Memory B cell (primary cell): ENCODE results near the gene ZNF519.
"Not testable (repeated sequence)": the region's sequence is repeated elsewhere in the genome, so short reads cannot be mapped to it uniquely, and the experiment has no call there.

Source experiments
- ATAC-seq: fragments of 150-1000 bp; cut with Tn5 transposase; 2 replicates; pipeline ENCODE4 v1.10.0; 2021; ENCODE audit warnings: low read depth, mild to moderate bottlenecking, moderate library complexity
- DNase-seq, 2 donors: peaks; one replicate each; pipeline ENCODE4 v3.0.0; 2022; ENCODE audit warnings: low spot score in 2 of 2
- H3K27ac Mint-ChIP-seq: one replicate; pipeline ENCODE4 v1.8.0; 2022; ENCODE audit warnings: mild to moderate bottlenecking, moderate library complexity, mixed read lengths
- H3K27me3 Mint-ChIP-seq: one replicate; pipeline ENCODE4 v1.8.0; 2022; ENCODE audit warnings: mixed read lengths
- H3K36me3 Mint-ChIP-seq: one replicate; pipeline ENCODE4 v1.8.0; 2022; ENCODE audit warnings: mild to moderate bottlenecking, mixed read lengths
- H3K4me1 Mint-ChIP-seq: one replicate; pipeline ENCODE4 v1.8.0; 2022; ENCODE audit warnings: mixed read lengths
- H3K4me3 Mint-ChIP-seq: one replicate; pipeline ENCODE4 v1.8.0; 2022; ENCODE audit warnings: mild to moderate bottlenecking, moderate library complexity, mixed read lengths
- H3K9me3 Mint-ChIP-seq: one replicate; pipeline ENCODE4 v1.8.0; 2022; ENCODE audit warnings: mixed read lengths

Gene ZNF519

DNA sequence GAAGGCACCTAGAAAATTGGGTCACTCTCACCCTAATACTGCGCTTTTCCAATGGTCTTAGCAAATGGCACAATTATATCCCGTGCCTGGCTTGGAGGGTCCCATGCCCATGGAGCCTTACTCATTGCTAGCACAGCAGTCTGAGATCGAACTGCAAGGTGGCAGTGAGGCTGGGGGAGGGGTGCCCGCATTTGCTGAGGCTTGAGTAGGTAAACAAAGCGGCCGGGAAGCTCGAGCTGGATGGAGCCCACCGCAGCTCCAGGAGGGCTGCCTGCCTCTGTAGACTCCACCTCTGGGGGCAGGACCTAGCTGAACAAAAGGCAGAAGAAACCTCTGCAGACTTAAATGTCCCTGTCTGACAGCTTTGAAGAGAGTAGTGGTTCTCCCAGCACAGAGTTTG lies 30.7 kb upstream of the ZNF519 start:
- H3K9me3 Mint-ChIP-seq: not testable (repeated sequence)

GRCh38 chr18:14151564-14152113 lies 19.4 kb upstream of the ZNF519 start:
- not testable (repeated sequence) for ATAC-seq

More for the DNA sequence above, 30.7 kb upstream of the ZNF519 start:
- DNase-seq, H3K4me1 Mint-ChIP-seq, H3K36me3 Mint-ChIP-seq, ATAC-seq, H3K4me3 Mint-ChIP-seq, H3K27ac Mint-ChIP-seq: not testable (repeated sequence)
- H3K27me3 Mint-ChIP-seq: peaks cover 13% of the 10 kb centered on the region

GRCh38 chr18:14150766-14151165 lies 18.5 kb upstream of the ZNF519 start:
- H3K4me3 Mint-ChIP-seq, H3K27me3 Mint-ChIP-seq, ATAC-seq, DNase-seq, H3K4me1 Mint-ChIP-seq, H3K27ac Mint-ChIP-seq, H3K9me3 Mint-ChIP-seq, H3K36me3 Mint-ChIP-seq: not testable (repeated sequence)

More at GRCh38 chr18:14151564-14152113, 19.4 kb upstream of the ZNF519 start:
- DNase-seq, H3K27me3 Mint-ChIP-seq, H3K9me3 Mint-ChIP-seq, H3K36me3 Mint-ChIP-seq, H3K27ac Mint-ChIP-seq, H3K4me3 Mint-ChIP-seq, H3K4me1 Mint-ChIP-seq: not testable (repeated sequence)

GRCh38 chr18:14149916-14150420 lies 17.7 kb upstream of the ZNF519 start:
- ATAC-seq, H3K9me3 Mint-ChIP-seq, H3K27ac Mint-ChIP-seq, DNase-seq, H3K36me3 Mint-ChIP-seq, H3K4me1 Mint-ChIP-seq, H3K4me3 Mint-ChIP-seq, H3K27me3 Mint-ChIP-seq: not testable (repeated sequence)

DNA sequence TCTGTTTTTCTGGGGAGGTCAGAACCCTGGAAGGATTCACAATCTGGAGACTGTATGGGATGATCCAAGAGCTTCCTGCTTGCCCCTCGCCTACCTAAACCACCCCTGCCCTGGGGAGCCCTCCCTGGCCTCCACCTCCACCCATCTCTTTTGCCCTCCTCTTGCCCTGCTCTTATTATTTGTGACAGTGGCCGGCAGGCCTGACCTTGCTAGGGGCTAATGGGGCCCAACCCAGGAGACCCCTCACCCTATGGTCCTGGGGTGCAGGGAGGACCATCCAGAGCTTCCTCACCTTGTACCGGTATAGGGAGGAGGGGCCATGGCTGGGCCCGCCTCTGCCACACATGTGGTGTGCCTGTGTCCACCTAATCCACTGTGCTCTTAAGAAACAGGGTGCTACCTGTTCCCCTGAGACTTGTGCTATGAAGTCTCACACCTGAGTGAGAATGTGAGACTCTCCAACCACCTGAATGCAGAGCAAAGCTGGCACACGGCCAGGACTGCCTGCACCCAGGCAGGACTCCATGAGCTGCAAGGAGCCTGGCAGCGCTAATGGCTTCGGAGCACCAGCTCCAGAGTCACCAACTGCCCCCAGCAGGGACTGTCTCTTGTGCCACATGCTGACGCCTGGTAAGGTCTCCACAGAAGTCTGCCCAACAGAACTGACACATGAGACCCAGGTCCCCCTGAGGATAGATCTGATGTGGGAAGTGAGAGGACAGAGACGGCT lies 17.1 kb upstream of the ZNF519 start:
- H3K4me1 Mint-ChIP-seq, H3K27ac Mint-ChIP-seq, H3K36me3 Mint-ChIP-seq, ATAC-seq, H3K4me3 Mint-ChIP-seq, H3K27me3 Mint-ChIP-seq, DNase-seq, H3K9me3 Mint-ChIP-seq: not testable (repeated sequence)

- H3K36me3 Mint-ChIP-seq, H3K9me3 Mint-ChIP-seq, H3K27me3 Mint-ChIP-seq, H3K27ac Mint-ChIP-seq, H3K4me1 Mint-ChIP-seq, DNase-seq, ATAC-seq, H3K4me3 Mint-ChIP-seq: not testable (repeated sequence)
These were observed 16.0 kb upstream of the ZNF519 start for GRCh38 chr18:14147935-14148865.

- ATAC-seq, H3K4me1 Mint-ChIP-seq, H3K27ac Mint-ChIP-seq, DNase-seq, H3K36me3 Mint-ChIP-seq, H3K9me3 Mint-ChIP-seq, H3K27me3 Mint-ChIP-seq, H3K4me3 Mint-ChIP-seq: not testable (repeated sequence)
These were observed 14.5 kb upstream of the ZNF519 start for GRCh38 chr18:14146771-14147170.

DNA sequence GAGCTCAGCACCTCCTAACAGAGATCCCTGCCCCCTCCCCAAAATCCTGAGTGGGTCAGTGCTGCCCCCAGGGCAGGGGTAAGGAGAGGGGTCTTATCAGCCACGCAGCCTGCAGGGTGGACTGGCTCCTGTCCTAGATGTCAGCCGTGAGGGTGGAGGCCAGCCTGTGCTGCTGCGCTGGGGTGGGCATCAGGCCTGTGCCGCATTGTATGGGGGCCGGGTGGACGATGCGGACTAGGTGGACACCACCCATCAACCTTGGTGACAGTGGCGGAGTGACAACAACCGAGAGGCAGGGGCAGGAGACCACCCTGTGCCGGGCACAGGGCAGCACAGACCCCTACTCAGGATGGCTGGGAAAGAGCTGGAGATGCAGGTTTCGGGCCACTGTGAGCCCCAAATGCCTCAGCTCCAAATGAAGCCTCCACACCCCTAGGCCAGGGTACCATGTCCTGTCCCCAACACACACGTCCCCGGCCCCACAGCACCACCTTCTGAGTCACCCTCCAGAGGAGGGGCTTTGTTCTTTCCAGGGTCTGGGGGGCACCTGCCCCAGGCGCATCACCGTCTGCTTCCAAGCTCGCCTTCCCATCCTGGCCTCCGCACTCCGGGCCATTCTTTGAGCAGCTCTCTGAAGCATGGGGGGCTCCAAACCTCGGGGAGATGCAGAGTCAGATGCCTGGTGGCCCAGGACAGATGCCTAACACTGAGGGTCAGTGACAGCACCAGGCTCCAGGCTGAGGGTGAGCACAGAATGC lies 13.5 kb upstream of the ZNF519 start:
- DNase-seq, H3K4me1 Mint-ChIP-seq, H3K27ac Mint-ChIP-seq, H3K27me3 Mint-ChIP-seq, H3K36me3 Mint-ChIP-seq, H3K9me3 Mint-ChIP-seq, ATAC-seq, H3K4me3 Mint-ChIP-seq: not testable (repeated sequence)

GRCh38 chr18:14145021-14145420 lies 12.8 kb upstream of the ZNF519 start:
- ATAC-seq, H3K4me1 Mint-ChIP-seq, H3K9me3 Mint-ChIP-seq, H3K27me3 Mint-ChIP-seq, DNase-seq, H3K27ac Mint-ChIP-seq, H3K4me3 Mint-ChIP-seq, H3K36me3 Mint-ChIP-seq: not testable (repeated sequence)

DNA sequence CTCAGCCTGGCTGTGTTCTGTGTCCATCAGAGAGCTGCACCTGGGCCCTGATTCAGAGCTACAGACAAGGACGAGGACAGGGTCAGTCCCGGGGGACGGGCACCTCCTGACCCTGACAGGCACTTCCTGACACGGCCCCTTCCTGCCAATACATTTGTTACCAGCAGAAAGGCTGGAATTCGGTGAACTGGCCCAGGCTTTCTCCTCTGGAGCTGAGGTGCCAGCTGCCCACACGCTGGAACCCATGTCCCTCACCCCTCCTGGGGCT lies 12.3 kb upstream of the ZNF519 start:
- DNase-seq (no peak), ATAC-seq (no peak)
- H3K27ac Mint-ChIP-seq: no peak overlapping the region
- no peaks in the 10 kb centered on the region for H3K9me3 Mint-ChIP-seq
- H3K27me3 Mint-ChIP-seq: peaks cover 5% of the 10 kb centered on the region
- no peaks in the 10 kb centered on the region for H3K4me1 Mint-ChIP-seq
- H3K4me3 Mint-ChIP-seq: no peak overlapping the region
- no peaks in the 10 kb centered on the region for H3K36me3 Mint-ChIP-seq

GRCh38 chr18:14143871-14144627 lies 11.8 kb upstream of the ZNF519 start:
- H3K4me3 Mint-ChIP-seq, H3K27ac Mint-ChIP-seq, H3K4me1 Mint-ChIP-seq, DNase-seq, H3K9me3 Mint-ChIP-seq, H3K27me3 Mint-ChIP-seq, ATAC-seq, H3K36me3 Mint-ChIP-seq: not testable (repeated sequence)

GRCh38 chr18:14143396-14143795 lies 11.2 kb upstream of the ZNF519 start:
- not testable (repeated sequence) for DNase-seq, H3K27ac Mint-ChIP-seq, ATAC-seq, H3K36me3 Mint-ChIP-seq, H3K4me3 Mint-ChIP-seq, H3K9me3 Mint-ChIP-seq, H3K4me1 Mint-ChIP-seq, H3K27me3 Mint-ChIP-seq

GRCh38 chr18:14142177-14142576 lies 9.9 kb upstream of the ZNF519 start:
- not testable (repeated sequence) for H3K36me3 Mint-ChIP-seq, ATAC-seq, H3K9me3 Mint-ChIP-seq, H3K4me1 Mint-ChIP-seq, DNase-seq, H3K4me3 Mint-ChIP-seq, H3K27ac Mint-ChIP-seq, H3K27me3 Mint-ChIP-seq
